Right renal pelvis (tissue), 4 donors: ENCODE measurements around the gene BTN1A1. TPM values are rescaled to one million over a fixed set of nuclear protein-coding genes. Genes with fewer than 3 reads are reported as not detected.

Experiments used
- DNase-seq, 4 donors: peaks; one replicate each; pipeline ENCODE4 v3.0.0-alpha.2; 2013; ENCODE audit warnings: low read depth in 4 of 4, low spot score in 3 of 4, missing footprints in 1 of 4
- polyA plus RNA-seq, 4 donors: library from polyadenylated mRNA; unstranded; fragments of 120-200 nt; gene quantifications; one replicate each; pipeline ENCODE4 v1.2.1, GENCODE V29; 2013; ENCODE audit not compliant: insufficient read length in 4 of 4

BTN1A1 gene
- polyA plus RNA-seq, 4 donors = 0.11 to 0.31 (median 0.19) TPM

DNA sequence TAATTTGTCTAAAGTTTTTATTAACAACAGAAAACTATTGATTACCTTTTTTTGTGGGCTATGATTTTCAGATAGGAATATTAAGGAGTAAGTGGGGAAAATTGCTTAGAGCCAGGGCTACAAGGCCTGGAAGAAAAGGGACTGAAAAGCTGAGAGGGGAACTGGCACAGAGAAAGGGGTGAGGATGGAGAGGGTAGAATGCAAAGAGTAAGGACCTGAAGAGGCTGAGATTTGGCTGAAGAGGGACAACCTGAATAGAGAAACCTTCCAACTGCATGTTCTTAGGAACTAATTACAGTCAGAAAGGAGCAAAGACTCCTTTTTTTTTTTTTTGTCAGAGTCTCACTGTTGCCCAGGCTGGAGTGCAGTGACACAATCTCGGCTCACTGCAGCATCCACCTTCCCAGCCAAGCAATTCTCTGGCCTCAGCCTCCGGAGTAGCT, 25.6 kb upstream of the BTN1A1 start:
- no peak for DNase-seq

DNA sequence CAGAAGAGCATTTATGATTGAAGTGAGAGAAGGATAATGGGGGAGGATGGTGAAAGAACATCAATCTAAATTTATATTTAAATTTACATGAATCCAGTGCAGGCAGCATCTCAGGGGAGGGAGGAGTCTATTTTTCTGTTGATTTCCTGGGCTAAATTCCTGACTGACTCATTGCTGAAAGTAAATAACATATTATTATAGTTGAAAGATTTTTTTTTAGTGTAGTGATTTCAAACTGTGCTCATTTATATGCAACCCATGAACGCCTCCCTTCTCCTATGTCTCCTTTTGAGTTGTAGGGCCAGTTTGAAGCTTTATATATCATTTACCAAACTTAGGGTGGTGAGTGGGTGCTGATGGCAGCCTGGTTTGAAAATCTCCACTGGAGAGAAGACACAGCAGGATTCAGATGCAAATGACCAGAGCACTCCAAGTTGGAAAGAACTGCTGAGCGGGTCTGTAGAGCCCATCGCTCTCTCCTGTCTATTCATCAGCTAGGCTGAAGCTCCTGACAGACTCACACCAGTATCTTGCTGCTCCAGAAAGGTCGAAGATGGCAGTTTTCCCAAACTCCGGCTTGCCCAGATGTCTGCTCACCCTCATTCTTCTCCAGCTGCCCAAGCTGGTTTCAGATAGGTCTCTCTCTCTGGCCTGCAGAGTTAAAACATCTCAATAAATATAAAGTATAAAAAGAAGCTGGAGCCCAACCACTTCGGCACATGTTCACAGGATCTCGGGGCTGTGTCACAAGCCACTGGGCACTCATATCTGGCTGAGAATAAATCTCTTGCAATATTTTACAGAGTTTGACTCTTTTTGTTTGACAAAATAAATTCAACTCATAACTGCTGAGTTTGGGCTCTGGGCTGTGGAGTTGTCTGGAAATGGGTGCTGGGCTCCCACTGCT, 24.0 kb upstream of the BTN1A1 start:
- DNase-seq = no peak

DNA sequence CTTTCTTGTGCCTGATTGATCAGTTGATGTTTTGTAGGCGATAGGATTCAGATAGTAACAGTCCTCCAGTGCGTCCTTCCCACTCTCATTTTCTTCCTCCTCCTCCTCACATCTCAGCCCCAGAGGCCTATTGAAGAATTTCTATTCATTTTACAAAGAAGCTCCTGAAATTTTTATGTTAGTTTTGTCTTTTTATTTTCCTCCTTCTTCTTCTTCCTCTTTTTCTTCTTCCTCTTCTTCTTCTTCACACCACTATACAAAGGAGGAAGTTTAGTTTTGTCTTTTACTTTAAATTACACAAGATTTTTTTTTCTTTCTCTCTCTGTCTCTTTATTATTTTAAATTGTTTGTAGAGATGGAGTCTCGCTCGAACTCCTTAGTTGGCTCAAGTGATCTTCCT, 23.2 kb upstream of the BTN1A1 start:
- DNase-seq = no peak

DNA sequence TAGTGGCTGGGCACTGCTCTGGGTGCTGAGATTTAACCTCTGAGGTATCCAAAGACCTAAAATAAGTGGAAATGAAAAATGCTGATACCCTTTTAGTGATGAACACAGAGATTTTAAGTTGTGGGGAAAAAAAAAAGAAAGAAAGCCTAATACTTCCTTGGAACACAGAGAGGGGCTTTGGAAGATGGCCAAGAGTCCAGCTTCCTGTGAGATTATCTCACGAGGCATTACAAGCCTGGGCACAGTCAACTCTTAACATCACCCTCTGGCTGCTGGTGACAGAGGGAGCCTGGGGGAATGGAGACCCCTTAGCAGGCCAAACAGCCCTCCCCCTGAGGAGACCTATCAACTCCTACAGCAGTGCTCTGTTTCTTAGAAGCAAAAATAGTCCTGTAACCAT, 22.7 kb upstream of the BTN1A1 start:
- DNase-seq = no peak

DNA sequence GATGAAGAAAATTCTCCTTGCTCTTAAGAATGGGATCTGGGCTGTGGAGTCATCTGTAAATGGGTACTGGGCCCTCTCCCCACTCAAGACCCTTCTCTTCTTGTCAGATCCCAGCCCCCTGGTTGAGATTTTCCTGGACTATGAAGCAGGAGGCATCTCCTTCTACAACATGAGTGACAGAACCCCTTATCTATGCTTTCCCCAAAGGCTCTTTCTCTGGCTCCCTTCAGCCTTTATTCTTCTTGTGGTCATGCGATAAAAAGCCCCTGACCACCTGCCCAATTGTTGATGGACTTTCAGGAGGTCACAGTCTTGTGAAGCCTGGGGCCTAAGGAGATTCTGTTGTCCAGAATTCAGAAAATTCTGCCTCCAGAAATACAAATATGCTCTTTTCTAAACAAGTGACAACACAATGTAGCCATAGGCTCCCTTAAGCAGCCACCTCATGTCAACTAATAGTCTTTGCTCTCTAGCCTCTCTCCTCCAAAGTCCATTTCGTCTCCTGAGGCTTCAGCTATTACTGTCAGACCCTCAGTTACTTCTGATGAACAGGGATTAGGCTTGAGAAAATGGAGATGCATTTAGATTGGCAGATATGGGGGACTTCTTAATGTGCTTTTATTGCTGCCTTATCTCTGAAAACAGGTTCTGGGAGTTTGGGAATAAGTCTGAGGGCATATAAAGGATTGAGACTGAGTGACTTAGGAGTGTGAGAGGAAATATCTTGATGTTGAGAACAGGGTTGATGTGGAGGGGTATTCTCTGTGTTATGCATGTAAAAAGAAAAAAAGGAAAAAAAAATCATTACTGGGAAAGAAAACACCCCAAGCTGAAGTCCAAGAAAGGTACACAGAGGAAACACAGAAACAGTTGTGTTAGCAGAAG, 21.8 kb upstream of the BTN1A1 start:
- no peak for DNase-seq

DNA sequence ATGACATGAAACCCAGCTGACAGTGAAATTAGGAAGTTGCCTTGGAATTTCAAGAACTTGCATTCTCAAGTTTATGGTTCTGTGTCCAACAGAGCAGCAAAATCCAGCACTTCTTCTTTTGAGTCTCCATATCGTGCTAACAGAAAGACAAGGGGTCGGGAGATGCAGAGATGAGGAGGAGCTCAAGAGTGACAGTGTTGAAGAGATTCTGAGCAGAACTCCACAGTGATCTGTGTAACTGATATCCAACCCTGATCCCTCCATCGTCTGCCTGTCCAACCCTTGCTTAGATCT, 21.2 kb upstream of the BTN1A1 start:
- DNase-seq = no peak

DNA sequence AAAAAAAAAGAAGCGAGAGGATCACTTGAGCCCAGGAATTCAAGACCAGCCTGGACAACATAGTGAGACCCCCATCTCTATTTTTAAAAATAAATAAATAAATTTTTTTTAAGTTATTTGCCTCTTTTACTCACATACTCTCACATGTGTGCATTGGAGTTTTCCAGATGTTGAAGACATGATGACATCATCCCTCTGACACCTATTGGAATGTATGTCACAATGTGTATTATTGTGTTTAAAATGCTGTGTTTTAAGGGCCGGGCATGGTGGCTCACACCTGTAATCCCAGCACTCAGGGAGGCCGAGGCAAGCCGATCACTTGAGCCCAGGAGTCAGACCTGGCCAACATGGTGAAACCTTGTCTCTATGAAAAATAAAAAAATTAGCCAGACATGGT, 17.8 kb upstream of the BTN1A1 start:
- DNase-seq = no peak

DNA sequence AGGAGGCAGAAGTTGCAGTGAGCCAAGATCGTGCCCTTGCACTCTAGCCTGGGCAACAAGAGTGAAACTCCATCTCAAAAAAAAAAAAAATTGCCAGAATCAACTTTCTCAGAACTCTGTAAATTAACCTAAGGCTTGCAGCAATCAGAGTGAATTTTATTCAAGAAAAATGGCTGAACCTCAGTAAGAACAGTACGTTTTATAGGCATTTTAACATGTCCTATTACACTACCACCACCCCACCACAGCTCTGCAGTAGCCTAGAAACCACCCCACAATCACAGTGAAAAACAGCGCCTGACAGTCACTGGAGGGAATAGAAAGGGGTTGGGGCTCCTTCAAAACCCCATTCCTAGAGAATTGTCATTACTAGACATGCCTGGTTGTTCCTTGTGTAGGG, 16.4 kb upstream of the BTN1A1 start:
- no peak for DNase-seq

DNA sequence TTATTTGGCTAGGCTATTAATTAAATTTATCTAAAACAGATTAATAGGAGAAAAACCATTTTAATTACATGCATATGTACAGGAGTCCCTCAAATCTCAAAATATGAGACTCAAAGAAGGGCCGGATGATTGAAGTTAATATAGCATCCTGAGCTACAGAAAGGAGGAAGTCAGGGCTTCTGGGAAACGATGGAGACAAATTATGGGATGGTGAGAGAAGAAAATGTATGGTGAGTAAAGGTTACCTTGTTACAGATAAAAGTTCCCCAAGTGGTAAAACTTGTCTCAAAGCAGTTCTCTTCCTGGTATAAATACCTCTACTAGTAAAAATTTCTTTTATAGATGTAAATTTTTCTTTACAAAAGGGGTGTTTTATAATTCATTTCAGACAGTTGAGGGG, 15.9 kb upstream of the BTN1A1 start:
- no peak for DNase-seq

DNA sequence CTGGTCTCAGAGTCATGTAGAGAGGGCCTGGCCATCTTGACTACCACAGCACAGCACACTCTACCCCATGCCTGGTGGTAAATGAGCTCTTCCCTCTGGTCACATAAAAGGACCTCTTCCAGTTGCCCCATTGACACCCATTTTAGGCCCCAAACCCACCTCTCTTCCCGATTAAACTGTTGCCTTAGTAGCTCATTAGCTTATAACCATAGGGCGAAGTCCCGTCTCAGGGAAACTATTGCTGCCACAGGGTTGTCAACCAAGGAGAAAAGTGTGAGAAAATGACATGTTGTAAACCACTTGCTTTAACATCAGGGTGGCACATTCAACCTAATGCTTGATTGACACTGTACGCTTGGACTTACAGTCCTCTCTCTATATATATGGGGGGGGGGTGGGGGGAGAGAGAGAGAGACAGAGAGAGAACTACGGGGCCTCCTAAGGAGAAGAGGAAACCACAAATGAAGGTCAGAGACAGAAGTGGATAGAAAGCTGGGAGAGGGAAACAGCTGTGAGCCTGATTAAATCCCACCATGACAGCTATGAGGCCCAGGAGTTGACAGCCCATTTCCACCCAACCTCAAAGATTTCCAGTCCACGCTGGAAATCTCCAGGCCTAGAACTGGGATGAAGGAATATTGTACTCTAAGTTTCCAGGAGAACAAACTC, 14.9 kb upstream of the BTN1A1 start:
- no peak for DNase-seq

DNA sequence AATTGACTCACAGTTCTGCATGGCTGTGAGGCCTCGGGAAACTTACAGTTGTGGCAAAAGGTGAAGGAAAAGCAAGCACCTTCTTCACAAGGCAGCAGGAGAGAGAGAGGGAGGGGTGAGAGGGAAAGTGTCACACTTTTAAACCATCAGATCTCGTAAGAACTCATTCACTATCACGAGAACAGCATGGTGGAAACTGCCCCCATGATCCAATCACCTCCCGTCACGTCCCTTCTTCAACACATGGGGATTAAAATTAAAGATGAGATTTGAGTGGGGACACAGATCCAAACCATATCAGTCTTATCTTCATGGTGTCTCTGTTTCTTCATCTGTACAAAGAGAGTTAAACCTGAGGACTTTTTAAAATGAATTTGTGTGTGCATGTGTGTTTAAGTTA, 13.7 kb upstream of the BTN1A1 start:
- DNase-seq = no peak

DNA sequence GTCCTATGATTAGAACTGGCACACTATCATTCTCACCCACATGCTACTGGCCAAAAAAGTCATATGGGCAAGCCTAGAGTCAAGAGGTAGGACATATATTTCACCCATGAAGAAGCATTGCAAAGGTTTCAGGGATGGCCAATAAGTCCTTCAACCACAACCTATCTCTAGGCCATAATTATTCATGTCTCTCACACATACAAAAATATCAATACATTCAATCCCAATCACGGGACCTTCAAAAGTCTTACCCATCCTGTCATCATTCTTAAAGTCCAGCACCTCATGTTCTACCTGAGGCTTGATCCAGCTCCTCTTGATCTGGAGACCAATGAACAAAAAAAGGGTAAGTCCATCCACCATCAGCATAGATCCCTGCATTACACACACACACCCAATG, 12.6 kb upstream of the BTN1A1 start:
- no peak for DNase-seq

DNA sequence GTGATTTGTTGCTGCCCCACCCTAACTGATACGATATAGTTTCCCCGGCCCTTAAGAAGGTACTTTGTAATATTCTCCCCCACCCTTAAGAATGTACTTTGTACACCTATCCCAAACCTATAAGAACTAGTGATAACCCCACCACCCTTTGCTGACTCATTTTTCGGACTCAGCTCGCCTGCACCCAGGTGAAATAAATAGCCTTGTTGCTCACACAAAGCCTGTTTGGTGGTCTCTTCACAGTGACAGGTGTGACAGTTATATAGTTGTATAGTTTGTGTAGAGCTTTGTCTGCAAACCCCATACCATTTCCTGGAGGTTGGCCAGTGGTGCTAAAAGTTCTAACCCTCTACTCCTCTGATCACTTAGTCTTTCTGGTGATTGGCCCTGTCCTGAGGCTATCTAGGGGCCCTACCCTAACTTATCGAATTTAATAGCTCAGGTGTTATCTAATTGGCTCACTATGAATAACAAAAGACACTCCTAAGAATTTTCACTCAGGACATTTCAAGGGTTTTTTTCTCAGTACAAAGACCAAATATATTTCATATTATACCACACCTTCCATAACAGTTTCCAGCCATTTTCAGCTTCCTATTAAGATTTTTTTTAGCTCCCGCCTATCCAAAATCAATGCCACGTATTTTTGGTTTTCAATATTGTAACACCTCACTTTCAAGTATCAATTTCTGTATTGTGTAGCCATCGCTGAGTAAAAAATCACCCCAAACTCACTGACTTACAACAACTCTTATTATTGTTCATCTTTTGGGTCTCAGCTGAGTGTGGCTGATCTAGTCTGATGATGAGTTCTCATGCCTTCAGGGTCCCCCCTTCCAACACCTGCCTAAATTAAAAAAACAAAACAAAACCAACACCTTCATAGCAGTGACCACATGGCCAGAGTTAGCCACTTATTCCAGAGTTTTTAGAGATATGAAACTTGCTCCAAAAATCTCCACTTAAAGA, 9.8 kb upstream of the BTN1A1 start:
- DNase-seq = no peak

DNA sequence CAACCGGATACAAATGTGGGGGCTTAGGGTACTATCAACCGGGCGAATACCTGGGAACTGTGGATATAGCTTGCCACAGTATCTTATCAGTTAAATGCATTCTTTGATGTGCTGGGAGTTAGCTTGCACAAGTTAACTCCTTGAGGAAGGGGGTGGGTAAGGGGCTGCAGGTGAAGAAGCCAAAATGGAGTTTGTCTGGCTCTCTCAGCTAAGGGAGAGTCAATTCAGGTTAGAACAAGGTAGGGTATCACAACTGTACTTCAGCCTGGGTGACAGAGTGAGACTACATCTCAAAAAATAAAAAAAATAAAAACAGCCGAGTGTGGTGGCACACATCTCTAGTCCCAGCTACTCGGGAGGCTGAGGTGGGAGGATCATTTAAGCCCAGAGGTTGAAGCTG, 8.5 kb upstream of the BTN1A1 start:
- no peak for DNase-seq

DNA sequence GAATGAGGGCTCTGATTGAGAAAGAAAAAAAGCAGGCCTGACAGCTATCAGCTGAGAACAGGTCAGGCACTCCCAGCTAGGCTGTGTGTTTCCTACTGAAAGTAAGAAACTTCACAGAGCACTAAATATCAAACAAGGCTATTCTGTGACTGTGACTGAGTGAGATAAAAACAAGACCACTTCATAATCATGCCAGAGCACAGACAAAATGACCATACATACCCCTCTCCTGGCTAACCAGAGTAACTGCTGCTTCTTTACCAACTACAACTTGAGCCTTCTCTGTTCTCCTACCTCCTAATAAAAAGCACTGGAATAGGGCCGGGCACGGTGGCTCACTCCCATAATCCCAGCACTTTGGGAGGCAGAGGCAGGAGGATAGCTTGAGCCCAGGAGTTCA, 6.8 kb upstream of the BTN1A1 start:
- DNase-seq = no peak

DNA sequence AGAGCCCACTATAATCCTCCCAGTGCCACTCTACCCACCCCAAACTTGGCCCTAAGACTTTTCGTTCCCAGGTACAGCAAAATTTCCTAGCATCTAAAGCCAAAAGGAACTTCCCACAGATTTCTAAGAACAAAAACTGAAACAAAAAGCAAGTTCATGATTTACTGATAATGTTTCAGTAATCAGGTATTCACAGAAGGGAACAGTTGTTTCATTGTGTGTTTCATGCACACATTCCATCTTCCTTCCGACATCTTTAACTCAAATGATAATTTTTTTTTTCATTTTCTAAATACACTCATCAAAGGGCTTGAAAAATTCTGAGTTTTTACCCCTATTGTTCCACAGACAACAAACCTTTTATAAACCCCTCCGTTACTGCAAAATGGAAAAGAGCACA, 6.0 kb upstream of the BTN1A1 start:
- no peak for DNase-seq

DNA sequence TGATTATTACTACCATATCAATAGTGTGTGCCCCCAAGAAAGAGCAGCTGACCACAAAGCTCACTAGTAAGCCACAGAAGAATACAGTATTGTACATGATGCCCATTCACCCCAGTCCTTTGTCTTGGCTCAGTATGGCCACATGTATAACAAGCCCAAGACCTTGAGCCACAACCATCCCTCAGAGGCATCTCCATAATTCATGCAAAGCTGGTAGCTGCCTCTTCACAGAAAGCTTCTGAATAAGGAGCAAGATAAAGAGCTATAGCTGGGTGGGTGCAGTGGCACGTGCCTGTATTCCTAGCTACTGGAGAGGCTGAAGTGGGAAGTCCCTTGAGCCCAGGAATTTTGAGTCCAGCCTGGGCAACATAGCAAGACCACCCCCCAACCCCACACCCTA, 4.8 kb upstream of the BTN1A1 start:
- no peak for DNase-seq

DNA sequence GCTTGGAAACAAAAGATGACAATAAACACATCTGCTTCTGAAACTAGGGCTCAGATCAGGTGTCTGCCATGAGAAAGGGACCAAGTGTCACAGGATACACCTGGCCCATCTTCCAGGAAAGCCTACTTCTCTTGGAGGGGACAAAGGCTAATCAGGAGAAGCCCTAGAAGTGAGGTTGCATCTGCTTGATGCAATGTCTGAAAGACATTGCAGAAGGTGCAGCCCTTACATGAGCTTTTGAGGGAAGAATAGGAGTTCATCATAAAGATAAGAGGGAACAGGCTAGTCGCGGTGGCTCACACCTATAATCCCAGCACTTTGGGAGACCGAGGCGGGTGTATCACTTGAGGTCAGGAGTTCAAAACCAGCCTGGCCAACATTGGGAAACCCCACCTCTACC, 2.5 kb upstream of the BTN1A1 start:
- DNase-seq = no peak

DNA sequence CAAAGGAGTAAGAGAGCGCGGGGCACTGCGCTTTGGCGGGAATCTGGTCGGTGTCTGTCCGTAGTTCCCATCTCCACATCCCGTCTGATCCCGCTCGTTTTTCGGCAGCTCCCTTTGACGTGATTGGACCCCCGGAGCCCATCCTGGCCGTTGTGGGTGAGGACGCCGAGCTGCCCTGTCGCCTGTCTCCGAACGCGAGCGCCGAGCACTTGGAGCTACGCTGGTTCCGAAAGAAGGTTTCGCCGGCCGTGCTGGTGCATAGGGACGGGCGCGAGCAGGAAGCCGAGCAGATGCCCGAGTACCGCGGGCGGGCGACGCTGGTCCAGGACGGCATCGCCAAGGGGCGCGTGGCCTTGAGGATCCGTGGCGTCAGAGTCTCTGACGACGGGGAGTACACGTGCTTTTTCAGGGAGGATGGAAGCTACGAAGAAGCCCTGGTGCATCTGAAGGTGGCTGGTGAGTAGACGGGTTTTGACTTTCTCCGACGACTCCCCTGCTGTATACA, 1.4 kb downstream of the BTN1A1 start:
- peak in 1 of 4 donors; percentile 16 for DNase-seq

DNA sequence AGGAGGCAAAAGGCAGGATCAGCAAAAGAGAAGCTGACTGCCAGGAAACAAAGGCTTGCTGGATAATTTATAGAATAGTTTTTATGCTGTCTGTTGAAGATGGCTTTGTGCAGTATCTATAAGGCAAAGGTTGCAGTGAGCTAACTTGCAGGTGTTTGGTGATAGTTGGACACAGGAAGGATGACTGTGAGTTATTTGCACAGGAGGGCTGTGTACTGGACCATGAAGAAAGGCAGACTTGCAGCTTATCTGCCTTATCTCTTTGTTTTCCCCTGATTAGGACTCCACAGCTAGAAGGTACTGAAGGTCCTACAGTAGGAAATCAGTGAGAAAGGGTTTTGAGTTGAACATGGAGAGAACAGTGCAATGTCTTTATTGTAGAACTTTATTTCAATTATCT, 2.1 kb downstream of the BTN1A1 start:
- DNase-seq = no peak
